K562 (cell line): ENCODE results near the gene FUNDC2. TPM values are rescaled to one million over a fixed set of nuclear protein-coding genes. Genes with fewer than 3 reads are reported as not detected.

Experiments
- ATAC-seq: fragments of 200-7000 bp; cut with Tn5 transposase; 3 replicates; pipeline ENCODE4 v1.9.1; 2020; ENCODE audit warnings: moderate library complexity
- BruUV-seq: library from RNA; stranded (reverse); fragments of 400-500 nt; replicated peaks from 2 replicates; lab custom pipeline; 2021; lab: Mats Ljungman, UMichigan
- CTCF ChIA-PET: fragments of 300-600 bp; formaldehyde crosslinking; extraction: SDS; loops from one replicate; lab custom pipeline; 2021; ENCODE audit warnings: low intra/inter-chr PET ratio; lab: Yijun Ruan, JAX
- POLR2A ChIA-PET: fragments of 300-600, 350-650 bp; sonication (Branson Sonifier 250); formaldehyde crosslinking; extraction: SDS; loops from one replicate; lab custom pipeline; 2021; ENCODE audit warnings: antibody characterized with exemption, inconsistent platforms; lab: Yijun Ruan, JAX
- DNase-seq, 4 experiments: peaks; one replicate each; pipeline versions ENCODE4 v3.0.0 to v3.0.0-alpha.2; 2011 to 2018; ENCODE audit warnings: low spot score in 3 of 4, mixed read lengths in 3 of 4; ENCODE audit errors: extremely low read depth in 1 of 4
- FAIRE-seq: peaks from 2 replicates; lab custom pipeline; 2011; peaks lifted over from hg19 to GRCh38; lab: Jason Lieb, UNC
- H2AFZ ChIP-seq: 2 replicates; pipeline ENCODE4 v1.6.0; 2011; ENCODE audit warnings: low read depth, low read length, control low read depth, inconsistent platforms
- H3K27ac ChIP-seq: fragments of 200-600 bp; 3 replicates; pipeline ENCODE4 v1.8.0; 2011; ENCODE audit warnings: low read depth, mild to moderate bottlenecking, control low read depth, inconsistent platforms, low read length, moderate library complexity, mixed read lengths; ENCODE audit errors: extremely low read depth
- H3K27me3 ChIP-seq, 2 experiments: fragments of 300-600 bp in 1 of 2; 2 replicates in 1 of 2; 3 replicates in 1 of 2; pipeline versions ENCODE4 v1.6.0 to v1.8.0; 2011; ENCODE audit warnings: inconsistent platforms in 2 of 2, low read length in 2 of 2, mild to moderate bottlenecking in 1 of 2, mixed read lengths in 1 of 2, moderate library complexity in 1 of 2; ENCODE audit not compliant: control insufficient read depth in 2 of 2, insufficient read depth in 2 of 2
- H3K36me3 ChIP-seq: fragments of 300-600 bp; 3 replicates; pipeline ENCODE4 v1.8.0; 2011; ENCODE audit warnings: mild to moderate bottlenecking, low read length, inconsistent platforms; ENCODE audit not compliant: control insufficient read depth, insufficient read depth
- H3K4me1 ChIP-seq, 2 experiments: fragments of 200-600 bp in 1 of 2; replicated peaks in 1 of 2; 2 replicates in 1 of 2; 3 replicates in 1 of 2; pipeline versions ENCODE4 v1.5.1 to v1.8.0; 2011; ENCODE audit warnings: inconsistent platforms in 2 of 2, low read length in 2 of 2, mild to moderate bottlenecking in 1 of 2, mixed read lengths in 1 of 2, moderate library complexity in 1 of 2; ENCODE audit not compliant: control insufficient read depth in 2 of 2, insufficient read depth in 2 of 2
- H3K4me2 ChIP-seq: 2 replicates; pipeline ENCODE4 v1.6.1; 2011; ENCODE audit warnings: low read length, control low read depth, inconsistent platforms, mixed read lengths; ENCODE audit not compliant: insufficient read depth
- H3K4me3 ChIP-seq: fragments of 200-600 bp; sonication (generic), shearing (Covaris generic); 2 replicates; pipeline ENCODE4 v1.5.1; 2016; ENCODE audit warnings: control low read depth, inconsistent platforms
- H3K79me2 ChIP-seq: fragments of 200-600 bp; 3 replicates; pipeline ENCODE4 v1.8.0; 2011; ENCODE audit warnings: low read length, inconsistent platforms; ENCODE audit not compliant: control insufficient read depth, insufficient read depth
- H3K9ac ChIP-seq, 2 experiments: 2 replicates each; pipeline versions ENCODE4 v1.6.0 to v1.6.1; 2011; ENCODE audit warnings: low read depth in 2 of 2, low read length in 2 of 2, control low read depth in 1 of 2, inconsistent platforms in 1 of 2, mild to moderate bottlenecking in 1 of 2, mixed read lengths in 1 of 2; ENCODE audit not compliant: insufficient read depth in 1 of 2
- H3K9me1 ChIP-seq: one replicate; pipeline ENCODE4 v1.6.0; 2011; ENCODE audit warnings: inconsistent platforms, mild to moderate bottlenecking, low read length, moderate library complexity; ENCODE audit not compliant: control insufficient read depth, insufficient read depth
- H3K9me3 ChIP-seq: replicated peaks from 2 replicates; pipeline ENCODE4 v1.5.1; 2011; ENCODE audit warnings: low read depth, low read length, inconsistent platforms; ENCODE audit not compliant: control insufficient read depth, insufficient read depth
- H4K20me1 ChIP-seq: replicated peaks from 2 replicates; pipeline ENCODE4 v1.6.1; 2011; ENCODE audit warnings: low read length, inconsistent platforms, mixed read lengths; ENCODE audit not compliant: control insufficient read depth, insufficient read depth
- BACH1 ChIP-seq: fragments of 200-800 bp; sonication (Bioruptor generic); IDR thresholded peaks from 2 replicates; pipeline ENCODE4 v1.6.1; 2016; ENCODE audit warnings: missing genetic modification characterization, missing compliant biosample characterization
- CBX3 ChIP-seq, 2 experiments: IDR thresholded peaks; 1 replicate in 1 of 2; 2 replicates in 1 of 2; pipeline ENCODE4 v1.6.1; 2012; ENCODE audit warnings: inconsistent platforms in 2 of 2, low read length in 2 of 2, borderline replicate concordance in 1 of 2, control low read depth in 1 of 2
- KDM1A ChIP-seq, 2 experiments: fragments of 450-650 bp; IDR thresholded peaks; 2 replicates each; pipeline ENCODE4 v1.6.1; 2016; ENCODE audit warnings: mild to moderate bottlenecking in 2 of 2
- RBM25 ChIP-seq: fragments of 200-400 bp; formaldehyde crosslinking; IDR thresholded peaks from 2 replicates; pipeline ENCODE4 v1.6.1; 2018; ENCODE audit warnings: low read length, low read depth, moderate library complexity; ENCODE audit not compliant: severe bottlenecking
- SAFB ChIP-seq: fragments of 200-400 bp; formaldehyde crosslinking; IDR thresholded peaks from 2 replicates; pipeline ENCODE4 v1.6.1; 2017; ENCODE audit warnings: low read depth, low read length, borderline replicate concordance
- SMARCA5 ChIP-seq: fragments of 450-650 bp; IDR thresholded peaks from 2 replicates; pipeline ENCODE4 v1.6.1; 2016
- TEAD4 ChIP-seq, 2 experiments: sonication (generic) in 1 of 2; formaldehyde crosslinking in 1 of 2; IDR thresholded peaks; 2 replicates each; pipeline versions ENCODE4 v1.6.1 to v1.8.0; 2012 to 2022; ENCODE audit warnings: borderline replicate concordance in 1 of 2, inconsistent platforms in 1 of 2, low read length in 1 of 2, mild to moderate bottlenecking in 1 of 2, missing genetic modification reagents in 1 of 2
- ZNF146 ChIP-seq: IDR thresholded peaks from one replicate; pipeline ENCODE4 v1.6.1; 2018; ENCODE audit warnings: missing compliant biosample characterization; ENCODE audit not compliant: unreplicated experiment
- ZNF253 ChIP-seq: fragments of 250-450 bp; sonication (Bioruptor Pico); conservative IDR thresholded peaks from 2 replicates; pipeline ENCODE4 v1.6.1; 2021; ENCODE audit warnings: mild to moderate bottlenecking
- WGBS: fragments of 100-300 bp; shearing (Covaris generic); methylation state at CpG from one replicate; pipeline ENCODE4 v1.1.6; 2016; ENCODE audit warnings: low coverage, mixed read lengths; ENCODE audit not compliant: insufficient coverage; ENCODE audit errors: missing lambda C conversion rate; 5-methylcytosine and 5-hydroxymethylcytosine counted together
- in situ Hi-C: fragments of 300-500 bp; cut with MboI; formaldehyde crosslinking; loops from 4 replicates; pipeline ENCODE4 v1.15.0; 2018; ENCODE audit warnings: inconsistent platforms, mixed read lengths
- intact Hi-C: fragments of 100-400 bp; cut with micrococcal nuclease; formaldehyde crosslinking; loops from 2 replicates; pipeline ENCODE4 v1.14.2; 2022
- polyA plus RNA-seq, 8 experiments: library from polyadenylated mRNA; depleted of rRNA in 4 of 8; stranded (reverse) in 5 of 8; unstranded in 3 of 8; fragments of >200 nt; fragmentation: Nextera tagmentation in 2 of 8; fragmentation: Illumina TruSeq in 1 of 8; extraction: Ambion mirVana in 2 of 8; extraction: Trizol in 1 of 8; gene quantifications; 2 replicates each; pipeline versions ENCODE4 v1.2.1 to v1.2.3, GENCODE V29; 2011 to 2014; ENCODE audit warnings: inconsistent platforms in 1 of 8, missing spikeins in 1 of 8
- total RNA-seq, 7 experiments: library from RNA; depleted of rRNA in 6 of 7; stranded (reverse); fragments of >200 nt in 6 of 7; fragmentation: Illumina TruSeq in 2 of 7; extraction: Trizol in 2 of 7; gene quantifications; 2 replicates each; pipeline versions ENCODE4 v1.2.1 to v1.2.3, GENCODE V29; 2011 to 2021; ENCODE audit warnings: low replicate concordance in 1 of 7

Gene FUNDC2
- total and polyA plus RNA-seq, 9 of the 15 experiments (the other 6 are each of a cell fraction or from before 2014, with no cell fraction given): 50.6 to 235 (median 123) TPM

DNA sequence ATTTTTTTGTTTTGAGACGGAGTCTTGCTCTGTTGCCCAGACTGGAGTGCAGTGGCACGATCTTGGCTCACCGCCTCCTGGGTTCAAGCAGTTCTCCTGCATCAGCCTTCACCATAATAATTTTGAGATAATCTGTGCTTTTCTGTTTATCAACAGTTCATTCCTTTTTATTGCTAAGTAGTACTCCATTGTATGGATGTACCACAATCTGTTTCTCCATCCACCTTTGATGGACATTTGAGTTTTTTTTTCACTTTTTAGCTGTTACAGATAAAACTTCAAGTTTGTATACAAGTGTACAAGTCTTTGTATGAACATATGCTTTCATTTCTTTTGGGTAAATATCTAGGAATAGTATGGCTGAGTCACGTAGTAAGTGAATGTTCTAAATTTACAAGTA lies 9.0 kb downstream of the FUNDC2 start:
- TF ChIP-seq RBM25: peak; percentile 14
- TF ChIP-seq ZNF253 (CRISPR knock-in tag): no peak
- peak; percentile 94 for TF ChIP-seq ZNF146 (CRISPR knock-in tag)
- TF ChIP-seq BACH1: no peak
- no peak for TF ChIP-seq TEAD4 (IDR thresholded peaks at IDR 0.05; ENCODE audit: low read length)
- TF ChIP-seq TEAD4 (CRISPR knock-in tag; IDR thresholded peaks at IDR 0.05; ENCODE audit: borderline replicate concordance): no peak
- TF ChIP-seq SMARCA5: 0 out of 2 replicates have a peak, but pooled peaks have one; percentile 24
- TF ChIP-seq SAFB: no peak
- peak in 1 of 2 experiments; percentile 81; a peak in 2 of 3 replicates for TF ChIP-seq CBX3 (IDR thresholded peaks at IDR 0.05; ENCODE audit: borderline replicate concordance in 1 of 2, low read length in 2 of 2)
- TF ChIP-seq KDM1A (IDR thresholded peaks at IDR 0.05): peak in 1 of 2 experiments; percentile 36; a peak in 1 of 4 replicates
- TF ChIP-seq, all 486 proteins: peak for 5
- WGBS: 97% methylated on average over 4 of the region's 4 CpGs
- Histone ChIP-seq H3K79me2 (peaks cover 80% of the 10 kb centered on the region), H3K4me1 (no peaks in the 10 kb centered on the region; a peak in 2 of 5 replicates), H3K27ac (no peak overlapping the region), H3K9ac (no peak overlapping the region), H3K4me3 (no peak overlapping the region), H2AFZ (no peak overlapping the region), H3K9me3 (peaks cover 4% of the 10 kb centered on the region), H3K27me3 (no peaks in the 10 kb centered on the region), H4K20me1 (no peaks in the 10 kb centered on the region), H3K4me2 (no peak overlapping the region), H3K36me3 (peaks cover 38% of the 10 kb centered on the region), H3K9me1 (no peaks in the 10 kb centered on the region)
- BruUV-seq: no TSS peak
- CTCF ChIA-PET: no interaction called here
- ATAC-seq (no peak), DNase-seq (no peak), FAIRE-seq (no peak)
- intact Hi-C loops: no loop called here
- in situ Hi-C loops: no loop called here
- POLR2A ChIA-PET: no interaction called here
